Right ventricle myocardium superior (tissue), 1 donor: ENCODE results near the gene PKP1. TPM values are rescaled to one million over a fixed set of nuclear protein-coding genes. Genes with fewer than 3 reads are reported as not detected.

Experiments used
- ATAC-seq: fragments of 200-7000 bp; cut with Tn5 transposase; one replicate; pipeline ENCODE4 v1.9.1; 2020; ENCODE audit warnings: mild to moderate bottlenecking; ENCODE audit not compliant: poor library complexity
- DNase-seq: peaks from one replicate; pipeline ENCODE4 v3.0.0-alpha.2; 2020
- intact Hi-C: fragments of 100-400 bp; cut with DNase I; formaldehyde crosslinking; loops from one replicate; pipeline ENCODE4 v1.11.2; 2022
- total RNA-seq: library from RNA; stranded (reverse); fragmentation: NEBNext Ultra II Directional; extraction: Animal tissue kit (Norgen Biotek cat#: 25700); gene quantifications from one replicate; pipeline ENCODE4 v1.2.1, GENCODE V29; 2021
- donor health status: DM: no; HTN: yes; CAD: no; lungs with severe emphysema.

PKP1 gene
- total RNA-seq, 1 donor from 2014 or later = 0.08 TPM

GRCh38 chr1:201366696-201367095 lies 83.4 kb downstream of the PKP1 start:
- intact Hi-C loops = no loop called here
- peak; percentile 1 for ATAC-seq
- DNase-seq = peak; percentile 20

GRCh38 chr1:201369209-201369608 lies 85.9 kb downstream of the PKP1 start:
- intact Hi-C loops = no loop called here
- DNase-seq = no peak
- peak; percentile 1 for ATAC-seq

DNA sequence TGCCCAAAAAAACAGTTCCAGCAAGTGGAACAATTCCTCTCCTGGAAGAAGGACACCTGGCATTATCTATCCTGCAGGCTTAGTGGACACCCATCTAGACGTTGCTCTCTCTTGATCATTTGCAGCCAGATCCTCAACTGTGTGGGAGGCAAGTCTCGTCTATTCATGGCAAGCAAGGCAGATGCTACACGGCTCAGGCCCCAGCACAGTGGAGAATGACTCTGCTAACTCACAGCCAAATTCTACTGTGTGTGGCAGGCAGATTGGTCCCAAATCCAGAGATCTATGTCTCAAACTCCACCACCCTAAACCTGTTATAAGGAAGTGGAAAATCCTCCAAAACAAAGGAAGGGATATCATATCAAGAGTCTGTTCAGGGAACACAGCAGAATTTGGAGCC lies 87.2 kb downstream of the PKP1 start:
- ATAC-seq (no peak), DNase-seq (no peak)
- intact Hi-C loops = no loop called here

- DNase-seq (no peak), ATAC-seq (no peak)
- intact Hi-C loops = no loop called here
Measured at GRCh38 chr1:201371276-201371675, 88.0 kb downstream of the PKP1 start.

DNA sequence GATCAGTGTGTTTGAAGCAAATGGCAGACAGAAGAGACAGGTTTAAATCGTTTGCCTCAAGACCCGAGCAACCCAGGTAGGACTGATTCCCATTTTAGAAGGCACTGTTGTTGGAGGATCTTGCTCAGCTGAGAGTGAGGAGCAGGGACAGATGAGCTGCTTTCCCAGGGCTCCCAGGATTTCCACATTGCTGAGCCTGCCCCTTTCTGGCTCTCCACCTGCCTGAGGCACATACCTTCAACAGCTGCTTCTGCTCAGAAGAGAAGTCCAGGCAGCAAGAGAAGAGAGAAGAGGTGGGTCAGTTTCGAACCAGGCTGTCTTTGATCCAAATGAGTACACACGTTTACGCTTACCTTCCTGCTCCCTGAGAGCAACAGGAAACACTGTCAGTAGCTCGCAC lies 88.5 kb downstream of the PKP1 start:
- intact Hi-C loops = no loop called here
- ATAC-seq (no peak), DNase-seq (no peak)

DNA sequence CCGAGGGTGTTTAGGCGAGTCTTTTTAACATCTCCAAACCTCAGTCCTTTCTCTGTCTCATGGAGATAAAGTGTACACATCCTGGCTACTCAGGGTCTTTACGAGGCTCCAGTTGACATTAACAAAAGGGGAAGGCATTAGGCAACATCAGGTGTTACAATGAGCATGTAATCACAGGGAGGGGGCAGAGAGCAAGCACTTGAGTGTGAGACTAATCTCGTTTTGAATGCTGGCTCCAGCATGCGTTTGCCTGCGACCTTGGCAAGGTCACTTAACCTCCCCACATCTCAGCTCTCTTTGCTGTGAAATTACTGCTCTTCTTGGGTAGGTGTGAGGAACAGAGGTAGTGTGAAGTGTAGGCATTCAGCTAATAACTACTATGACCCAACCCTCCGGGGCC lies 91.1 kb downstream of the PKP1 start:
- ATAC-seq (peak; percentile 2), DNase-seq (no peak)
- intact Hi-C loops = no loop called here

DNA sequence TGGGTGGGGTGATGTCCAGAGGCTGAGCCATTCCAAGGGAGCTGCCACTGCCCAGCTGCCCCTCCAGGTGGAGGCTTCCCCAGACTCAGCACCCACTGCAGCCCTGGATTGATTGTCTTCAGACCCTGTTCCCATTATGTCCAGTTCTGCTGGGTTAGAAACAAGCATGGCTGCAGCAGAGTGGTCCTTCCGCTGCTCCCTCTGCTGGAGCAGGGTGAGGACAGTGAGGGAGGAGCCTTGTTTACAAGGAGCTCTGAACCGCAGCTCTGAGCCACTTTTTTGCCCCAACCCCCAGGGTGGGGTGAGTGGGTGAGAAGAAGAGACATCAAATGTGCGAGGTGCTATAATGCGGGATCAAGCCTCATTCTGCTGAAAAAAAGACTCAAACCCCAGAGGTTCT lies 91.9 kb downstream of the PKP1 start:
- peak; percentile 0 for ATAC-seq
- no peak for DNase-seq
- intact Hi-C loops = no loop called here

GRCh38 chr1:201376107-201376463 lies 92.8 kb downstream of the PKP1 start:
- no peak for ATAC-seq
- intact Hi-C loops = no loop called here
- no peak for DNase-seq

- no peak for DNase-seq
- ATAC-seq = peak; percentile 2
- intact Hi-C loops = no loop called here
Measured at GRCh38 chr1:201376464-201377374, 93.4 kb downstream of the PKP1 start.

GRCh38 chr1:201377611-201378092 lies 94.3 kb downstream of the PKP1 start, which contains the start of gene TNNT2:
TSS of gene TNNT2 (minus strand) at chr1:201377680. CDS start at chr1:201373254, 4,426 bp downstream.
- peak; percentile 77 for DNase-seq
- ATAC-seq = peak; percentile 58
- intact Hi-C loops = no loop called here

DNA sequence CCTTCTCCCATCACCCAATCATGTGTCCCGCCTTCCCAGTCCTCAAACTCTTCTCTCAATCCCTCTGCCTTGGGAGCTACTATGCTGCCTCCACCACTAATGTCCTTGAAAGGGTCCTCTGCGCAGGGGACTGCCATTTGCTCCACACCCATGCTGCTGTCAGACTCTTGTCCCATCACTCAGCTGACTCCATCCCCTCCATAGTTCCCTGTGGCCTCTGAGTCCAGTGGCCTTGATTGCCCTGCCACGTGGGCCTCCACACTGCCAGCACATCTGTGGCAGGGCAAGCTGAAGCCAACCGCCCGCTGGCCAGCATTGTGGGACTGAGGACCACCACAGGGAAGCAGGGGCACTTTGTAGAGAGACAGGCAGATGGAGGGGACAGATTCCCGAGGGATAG lies 95.5 kb downstream of the PKP1 start:
- DNase-seq (peak; percentile 78), ATAC-seq (peak; percentile 54)
- intact Hi-C loops = no loop called here

DNA sequence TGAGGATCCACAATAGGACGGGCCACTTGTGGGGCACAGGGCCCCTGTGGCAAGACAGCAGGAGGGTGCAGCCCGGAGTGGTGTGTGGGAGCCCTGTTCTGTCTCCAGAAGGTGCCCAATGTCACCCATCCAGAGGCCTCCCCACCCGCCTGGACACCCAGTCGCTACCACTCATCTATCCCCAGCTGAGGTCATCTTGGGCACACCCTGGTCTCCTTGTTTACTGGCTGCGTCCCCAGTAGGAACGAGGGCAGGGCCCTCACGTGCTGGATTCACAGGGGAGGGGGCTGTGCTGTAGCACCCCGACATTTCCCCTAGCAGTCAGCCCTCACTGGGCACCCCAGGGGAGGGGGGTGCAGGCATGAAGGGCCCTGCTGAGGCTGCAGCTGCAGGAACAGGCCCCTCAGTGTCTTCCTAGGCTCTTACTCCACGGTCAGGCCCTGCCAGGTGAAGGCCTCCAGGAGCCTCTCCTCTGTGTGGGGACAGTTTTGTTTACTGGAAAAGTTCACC lies 96.5 kb downstream of the PKP1 start:
- DNase-seq (no peak), ATAC-seq (peak; percentile 2)
- intact Hi-C loops = no loop called here

GRCh38 chr1:201381130-201381529 lies 97.8 kb downstream of the PKP1 start:
- intact Hi-C loops = no loop called here
- DNase-seq (no peak), ATAC-seq (no peak)

Other genes with a start within 250 kb of the PKP1 start
- not detected for gene CACNA1S, start 171.1 kb upstream of the PKP1 start, total RNA-seq
- gene ASCL5, start 156.3 kb upstream of the PKP1 start, total RNA-seq = not detected
- gene TMEM9, start 129.0 kb upstream of the PKP1 start, total RNA-seq = 20.7 TPM
- not detected for gene IGFN1, start 92.7 kb upstream of the PKP1 start, total RNA-seq
- gene TNNT2, start 94.2 kb downstream of the PKP1 start, total RNA-seq = 9,128 TPM
- gene LAD1, start 115.8 kb downstream of the PKP1 start, total RNA-seq = 1.9 TPM
- 4.3 TPM for gene TNNI1, start 138.2 kb downstream of the PKP1 start, total RNA-seq
- gene PHLDA3, start 185.7 kb downstream of the PKP1 start, total RNA-seq = 21.5 TPM
- gene CSRP1, start 223.6 kb downstream of the PKP1 start, total RNA-seq = 53.1 TPM